Measurements from ENCODE around the gene RIOK3. TPM values are rescaled to one million over a fixed set of nuclear protein-coding genes. Genes with fewer than 3 reads are reported as not detected.
A peak's percentile ranks its signal among the peaks of the same experiment; 100 is the strongest.

Gene RIOK3
- total and polyA plus RNA-seq, 2 donors from 2014 or later: 30.1 to 64.9 TPM

GRCh38 chr18:23494992-23495391, 41.9 kb downstream of the RIOK3 start:
- FAIRE-seq (no peak), DNase-seq (no peak)
- Histone ChIP-seq H3K27me3 (ENCODE audit: control insufficient read depth, insufficient read depth, low read length) (no peaks in the 10 kb centered on the region), H3K36me3 (ENCODE audit: control insufficient read depth in 2 of 3, insufficient read depth in 3 of 3, low read length in 3 of 3) (no peaks in the 10 kb centered on the region), H3K4me3 (ENCODE audit: low read length in 3 of 3) (no peak overlapping the region), H3K27ac (ENCODE audit: low read depth in 2 of 2, low read length in 2 of 2) (no peak overlapping the region), H3K9me3 (ENCODE audit: control insufficient read depth in 2 of 3, insufficient read depth in 1 of 3, low read length in 3 of 3) (no peaks in the 10 kb centered on the region), H3K4me1 (ENCODE audit: control insufficient read depth in 2 of 3, insufficient read depth in 2 of 3, low read depth in 1 of 3, low read length in 3 of 3) (no peaks in the 10 kb centered on the region), H3K9ac (ENCODE audit: low read length in 3 of 3) (no peak overlapping the region)
- TF ChIP-seq CTCF (IDR thresholded peaks at IDR 0.05; ENCODE audit: borderline replicate concordance, extremely low read depth, insufficient read depth): no peak
- intact Hi-C loops (cut with DNase I): no loop called here

- intact Hi-C loops (cut with DNase I): no loop called here
- Histone ChIP-seq H3K9me3 (ENCODE audit: control insufficient read depth in 2 of 3, insufficient read depth in 1 of 3, low read length in 3 of 3) (no peaks in the 10 kb centered on the region), H3K36me3 (ENCODE audit: control insufficient read depth in 2 of 3, insufficient read depth in 3 of 3, low read length in 3 of 3) (no peaks in the 10 kb centered on the region), H3K9ac (ENCODE audit: low read length in 3 of 3) (no peak overlapping the region), H3K4me1 (ENCODE audit: control insufficient read depth in 2 of 3, insufficient read depth in 2 of 3, low read depth in 1 of 3, low read length in 3 of 3) (no peaks in the 10 kb centered on the region), H3K4me3 (ENCODE audit: low read length in 3 of 3) (no peak overlapping the region), H3K27ac (ENCODE audit: low read depth in 2 of 2, low read length in 2 of 2) (no peak overlapping the region), H3K27me3 (ENCODE audit: control insufficient read depth, insufficient read depth, low read length) (no peaks in the 10 kb centered on the region)
- no peak for DNase-seq
- FAIRE-seq: no peak
- no peak for TF ChIP-seq CTCF (IDR thresholded peaks at IDR 0.05; ENCODE audit: borderline replicate concordance, extremely low read depth, insufficient read depth)
Measured at GRCh38 chr18:23495723-23496440, 42.8 kb downstream of the RIOK3 start.

GRCh38 chr18:23498117-23498516, 45.0 kb downstream of the RIOK3 start:
- H3K9ac ChIP-seq (ENCODE audit: low read length in 3 of 3): no peak overlapping the region
- TF ChIP-seq CTCF (IDR thresholded peaks at IDR 0.05; ENCODE audit: borderline replicate concordance, extremely low read depth, insufficient read depth): no peak
- H3K36me3 ChIP-seq (ENCODE audit: control insufficient read depth in 2 of 3, insufficient read depth in 3 of 3, low read length in 3 of 3): no peaks in the 10 kb centered on the region
- DNase-seq: no peak
- FAIRE-seq: no peak
- intact Hi-C loops (cut with DNase I): no loop called here
- no peaks in the 10 kb centered on the region for H3K27me3 ChIP-seq (ENCODE audit: control insufficient read depth, insufficient read depth, low read length)
- no peaks in the 10 kb centered on the region for H3K9me3 ChIP-seq (ENCODE audit: control insufficient read depth in 2 of 3, insufficient read depth in 1 of 3, low read length in 3 of 3)
- no peak overlapping the region for H3K4me3 ChIP-seq (ENCODE audit: low read length in 3 of 3)
- no peaks in the 10 kb centered on the region for H3K4me1 ChIP-seq (ENCODE audit: control insufficient read depth in 2 of 3, insufficient read depth in 2 of 3, low read depth in 1 of 3, low read length in 3 of 3)
- H3K27ac ChIP-seq (ENCODE audit: low read depth in 2 of 2, low read length in 2 of 2): no peak overlapping the region

- H3K9me3 ChIP-seq (ENCODE audit: control insufficient read depth in 2 of 3, insufficient read depth in 1 of 3, low read length in 3 of 3): no peaks in the 10 kb centered on the region
- H3K27me3 ChIP-seq (ENCODE audit: control insufficient read depth, insufficient read depth, low read length): no peaks in the 10 kb centered on the region
- intact Hi-C loops (cut with DNase I): no loop called here
- FAIRE-seq (no peak), DNase-seq (peak in 4 of 5 donors; percentile 53 to 81 (median 66))
- H3K27ac ChIP-seq (ENCODE audit: low read depth in 2 of 2, low read length in 2 of 2): no peak overlapping the region
- H3K9ac ChIP-seq (ENCODE audit: low read length in 3 of 3): no peak overlapping the region
- no peak overlapping the region for H3K4me3 ChIP-seq (ENCODE audit: low read length in 3 of 3)
- no peaks in the 10 kb centered on the region for H3K4me1 ChIP-seq (ENCODE audit: control insufficient read depth in 2 of 3, insufficient read depth in 2 of 3, low read depth in 1 of 3, low read length in 3 of 3)
- peak; percentile 75 for TF ChIP-seq CTCF (IDR thresholded peaks at IDR 0.05; ENCODE audit: borderline replicate concordance, extremely low read depth, insufficient read depth)
- H3K36me3 ChIP-seq (ENCODE audit: control insufficient read depth in 2 of 3, insufficient read depth in 3 of 3, low read length in 3 of 3): no peaks in the 10 kb centered on the region
Measured at GRCh38 chr18:23498877-23499276, 45.8 kb downstream of the RIOK3 start.
